ENCODE measurements around the gene LRRC8C. TPM values are rescaled to one million over a fixed set of nuclear protein-coding genes. Genes with fewer than 3 reads are reported as not detected.

The LRRC8C gene
- total and polyA plus RNA-seq, 10 of the 15 experiments (the other 5 are each of a cell fraction or from before 2014, with no cell fraction given): 2.3 to 16.3 (median 10.8) TPM

DNA sequence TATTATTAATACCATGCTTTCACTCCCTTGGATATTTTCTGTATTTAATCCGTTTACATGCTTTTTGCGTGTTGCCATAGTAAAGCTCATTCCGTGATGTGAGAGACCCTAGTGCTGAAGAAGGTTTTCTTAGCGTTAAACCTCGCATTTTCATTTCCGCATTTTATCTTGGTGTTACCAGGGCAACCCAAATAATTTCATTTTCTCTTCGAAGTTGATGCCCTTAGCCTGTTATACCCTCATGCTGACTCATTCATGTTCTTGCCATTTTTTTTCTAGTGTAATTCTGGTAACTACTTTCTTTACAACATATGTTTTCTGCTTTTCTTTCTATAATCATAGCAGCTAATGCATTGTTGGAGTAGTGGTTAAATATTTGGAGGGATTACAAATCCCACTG, 37.2 kb downstream of the LRRC8C start (continued):
- TF ChIP-seq FOXM1 (IDR thresholded peaks at IDR 0.05; ENCODE audit: low read depth, low read length): peak; percentile 78; the same call in 1 of the 2 replicates
- no peak for TF ChIP-seq ZZZ3 (IDR thresholded peaks at IDR 0.05; ENCODE audit: control insufficient read depth, insufficient read length, low read depth)
- no peak for TF ChIP-seq YBX1 (IDR thresholded peaks at IDR 0.05)
- TF ChIP-seq POLR2AphosphoS5 (IDR thresholded peaks at IDR 0.05; ENCODE audit: low read length): no peak
- TF ChIP-seq, protein P1, sequence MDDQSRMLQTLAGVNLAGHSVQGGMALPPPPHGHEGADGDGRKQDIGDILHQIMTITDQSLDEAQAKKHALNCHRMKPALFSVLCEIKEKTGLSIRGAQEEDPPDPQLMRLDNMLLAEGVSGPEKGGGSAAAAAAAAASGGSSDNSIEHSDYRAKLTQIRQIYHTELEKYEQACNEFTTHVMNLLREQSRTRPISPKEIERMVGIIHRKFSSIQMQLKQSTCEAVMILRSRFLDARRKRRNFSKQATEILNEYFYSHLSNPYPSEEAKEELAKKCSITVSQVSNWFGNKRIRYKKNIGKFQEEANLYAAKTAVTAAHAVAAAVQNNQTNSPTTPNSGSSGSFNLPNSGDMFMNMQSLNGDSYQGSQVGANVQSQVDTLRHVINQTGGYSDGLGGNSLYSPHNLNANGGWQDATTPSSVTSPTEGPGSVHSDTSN (IDR thresholded peaks at IDR 0.05; ENCODE audit: insufficient replicate concordance, low read depth, low read length): no peak
- TF ChIP-seq CBX3 (IDR thresholded peaks at IDR 0.05; ENCODE audit: borderline replicate concordance, low read depth): no peak
- TF ChIP-seq BMI1 (IDR thresholded peaks at IDR 0.05; ENCODE audit: borderline replicate concordance): peak; percentile 97
- no peak for TF ChIP-seq GATAD2B (conservative IDR thresholded peaks at IDR 0.05; ENCODE audit: low read depth)
- 0 out of 2 replicates have a peak, but pooled peaks have one; percentile 3 for TF ChIP-seq TCF12 (IDR thresholded peaks at IDR 0.05; ENCODE audit: low read depth, low read length)
- TF ChIP-seq, protein P2, sequence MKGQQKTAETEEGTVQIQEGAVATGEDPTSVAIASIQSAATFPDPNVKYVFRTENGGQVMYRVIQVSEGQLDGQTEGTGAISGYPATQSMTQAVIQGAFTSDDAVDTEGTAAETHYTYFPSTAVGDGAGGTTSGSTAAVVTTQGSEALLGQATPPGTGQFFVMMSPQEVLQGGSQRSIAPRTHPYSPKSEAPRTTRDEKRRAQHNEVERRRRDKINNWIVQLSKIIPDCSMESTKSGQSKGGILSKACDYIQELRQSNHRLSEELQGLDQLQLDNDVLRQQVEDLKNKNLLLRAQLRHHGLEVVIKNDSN (IDR thresholded peaks at IDR 0.05; ENCODE audit: borderline replicate concordance, extremely low read length, insufficient read depth, low read depth, low read length): no peak
- TF ChIP-seq NRF1 (conservative IDR thresholded peaks at IDR 0.05; ENCODE audit: low read depth, low read length): no peak
- no peak for TF ChIP-seq TCF3 (IDR thresholded peaks at IDR 0.05; ENCODE audit: borderline replicate concordance, insufficient read depth, low read depth, low read length)
- no peak for TF ChIP-seq SIX5 (IDR thresholded peaks at IDR 0.05; ENCODE audit: low read depth, low read length, severe bottlenecking)
- TF ChIP-seq, protein P3, sequence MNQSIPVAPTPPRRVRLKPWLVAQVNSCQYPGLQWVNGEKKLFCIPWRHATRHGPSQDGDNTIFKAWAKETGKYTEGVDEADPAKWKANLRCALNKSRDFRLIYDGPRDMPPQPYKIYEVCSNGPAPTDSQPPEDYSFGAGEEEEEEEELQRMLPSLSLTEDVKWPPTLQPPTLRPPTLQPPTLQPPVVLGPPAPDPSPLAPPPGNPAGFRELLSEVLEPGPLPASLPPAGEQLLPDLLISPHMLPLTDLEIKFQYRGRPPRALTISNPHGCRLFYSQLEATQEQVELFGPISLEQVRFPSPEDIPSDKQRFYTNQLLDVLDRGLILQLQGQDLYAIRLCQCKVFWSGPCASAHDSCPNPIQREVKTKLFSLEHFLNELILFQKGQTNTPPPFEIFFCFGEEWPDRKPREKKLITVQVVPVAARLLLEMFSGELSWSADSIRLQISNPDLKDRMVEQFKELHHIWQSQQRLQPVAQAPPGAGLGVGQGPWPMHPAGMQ (IDR thresholded peaks at IDR 0.05; ENCODE audit: borderline replicate concordance): no peak
- no peak for TF ChIP-seq EED (IDR thresholded peaks at IDR 0.05; ENCODE audit: low read depth)
- TF ChIP-seq NFYA (IDR thresholded peaks at IDR 0.05; ENCODE audit: borderline replicate concordance, low read depth, low read length): no peak
- TF ChIP-seq, protein P4, sequence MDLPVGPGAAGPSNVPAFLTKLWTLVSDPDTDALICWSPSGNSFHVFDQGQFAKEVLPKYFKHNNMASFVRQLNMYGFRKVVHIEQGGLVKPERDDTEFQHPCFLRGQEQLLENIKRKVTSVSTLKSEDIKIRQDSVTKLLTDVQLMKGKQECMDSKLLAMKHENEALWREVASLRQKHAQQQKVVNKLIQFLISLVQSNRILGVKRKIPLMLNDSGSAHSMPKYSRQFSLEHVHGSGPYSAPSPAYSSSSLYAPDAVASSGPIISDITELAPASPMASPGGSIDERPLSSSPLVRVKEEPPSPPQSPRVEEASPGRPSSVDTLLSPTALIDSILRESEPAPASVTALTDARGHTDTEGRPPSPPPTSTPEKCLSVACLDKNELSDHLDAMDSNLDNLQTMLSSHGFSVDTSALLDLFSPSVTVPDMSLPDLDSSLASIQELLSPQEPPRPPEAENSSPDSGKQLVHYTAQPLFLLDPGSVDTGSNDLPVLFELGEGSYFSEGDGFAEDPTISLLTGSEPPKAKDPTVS (IDR thresholded peaks at IDR 0.05; ENCODE audit: low read depth, low read length): no peak
- TF ChIP-seq HDGF (IDR thresholded peaks at IDR 0.05): no peak
- TF ChIP-seq, protein P5, sequence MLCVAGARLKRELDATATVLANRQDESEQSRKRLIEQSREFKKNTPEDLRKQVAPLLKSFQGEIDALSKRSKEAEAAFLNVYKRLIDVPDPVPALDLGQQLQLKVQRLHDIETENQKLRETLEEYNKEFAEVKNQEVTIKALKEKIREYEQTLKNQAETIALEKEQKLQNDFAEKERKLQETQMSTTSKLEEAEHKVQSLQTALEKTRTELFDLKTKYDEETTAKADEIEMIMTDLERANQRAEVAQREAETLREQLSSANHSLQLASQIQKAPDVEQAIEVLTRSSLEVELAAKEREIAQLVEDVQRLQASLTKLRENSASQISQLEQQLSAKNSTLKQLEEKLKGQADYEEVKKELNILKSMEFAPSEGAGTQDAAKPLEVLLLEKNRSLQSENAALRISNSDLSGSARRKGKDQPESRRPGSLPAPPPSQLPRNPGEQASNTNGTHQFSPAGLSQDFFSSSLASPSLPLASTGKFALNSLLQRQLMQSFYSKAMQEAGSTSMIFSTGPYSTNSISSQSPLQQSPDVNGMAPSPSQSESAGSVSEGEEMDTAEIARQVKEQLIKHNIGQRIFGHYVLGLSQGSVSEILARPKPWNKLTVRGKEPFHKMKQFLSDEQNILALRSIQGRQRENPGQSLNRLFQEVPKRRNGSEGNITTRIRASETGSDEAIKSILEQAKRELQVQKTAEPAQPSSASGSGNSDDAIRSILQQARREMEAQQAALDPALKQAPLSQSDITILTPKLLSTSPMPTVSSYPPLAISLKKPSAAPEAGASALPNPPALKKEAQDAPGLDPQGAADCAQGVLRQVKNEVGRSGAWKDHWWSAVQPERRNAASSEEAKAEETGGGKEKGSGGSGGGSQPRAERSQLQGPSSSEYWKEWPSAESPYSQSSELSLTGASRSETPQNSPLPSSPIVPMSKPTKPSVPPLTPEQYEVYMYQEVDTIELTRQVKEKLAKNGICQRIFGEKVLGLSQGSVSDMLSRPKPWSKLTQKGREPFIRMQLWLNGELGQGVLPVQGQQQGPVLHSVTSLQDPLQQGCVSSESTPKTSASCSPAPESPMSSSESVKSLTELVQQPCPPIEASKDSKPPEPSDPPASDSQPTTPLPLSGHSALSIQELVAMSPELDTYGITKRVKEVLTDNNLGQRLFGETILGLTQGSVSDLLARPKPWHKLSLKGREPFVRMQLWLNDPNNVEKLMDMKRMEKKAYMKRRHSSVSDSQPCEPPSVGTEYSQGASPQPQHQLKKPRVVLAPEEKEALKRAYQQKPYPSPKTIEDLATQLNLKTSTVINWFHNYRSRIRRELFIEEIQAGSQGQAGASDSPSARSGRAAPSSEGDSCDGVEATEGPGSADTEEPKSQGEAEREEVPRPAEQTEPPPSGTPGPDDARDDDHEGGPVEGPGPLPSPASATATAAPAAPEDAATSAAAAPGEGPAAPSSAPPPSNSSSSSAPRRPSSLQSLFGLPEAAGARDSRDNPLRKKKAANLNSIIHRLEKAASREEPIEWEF (IDR thresholded peaks at IDR 0.05; ENCODE audit: insufficient replicate concordance, low read depth, low read length): peak; percentile 61
- TF ChIP-seq STAT3 (IDR thresholded peaks at IDR 0.05; ENCODE audit: low read depth, low read length): 0 out of 2 replicates have a peak, but pooled peaks have one; percentile 32
